K562 (cell line): ENCODE data around the gene PDLIM7. TPM values are rescaled to one million over a fixed set of nuclear protein-coding genes. Genes with fewer than 3 reads are reported as not detected.

Experiments
- AFF4 ChIP-seq: sonication (generic); formaldehyde crosslinking; IDR thresholded peaks from 2 replicates; pipeline ENCODE4 v1.8.0; 2023; ENCODE audit warnings: mild to moderate bottlenecking, missing genetic modification reagents
- CCNT2 ChIP-seq: IDR thresholded peaks from 2 replicates; pipeline ENCODE4 v1.6.1; 2011; ENCODE audit warnings: borderline replicate concordance, low read depth, mild to moderate bottlenecking, moderate library complexity, mixed read lengths, low read length; ENCODE audit not compliant: insufficient read length; ENCODE audit errors: extremely low read depth
- DPF2 ChIP-seq: fragments of 450-650 bp; IDR thresholded peaks from 2 replicates; pipeline ENCODE4 v1.6.1; 2016
- E2F4 ChIP-seq: sonication (generic); formaldehyde crosslinking; IDR thresholded peaks from 2 replicates; pipeline ENCODE4 v1.8.0; 2022; ENCODE audit warnings: mild to moderate bottlenecking, low read depth, missing genetic modification reagents
- ELF1 ChIP-seq: fragments of 200-800 bp; sonication (Bioruptor generic); IDR thresholded peaks from 2 replicates; pipeline ENCODE4 v1.6.1; 2016; ENCODE audit warnings: missing genetic modification characterization, missing compliant biosample characterization
- FIP1L1 ChIP-seq: fragments of 200-400 bp; formaldehyde crosslinking; IDR thresholded peaks from 2 replicates; pipeline ENCODE4 v1.6.1; 2018; ENCODE audit warnings: mild to moderate bottlenecking, low read depth, low read length; ENCODE audit not compliant: poor library complexity, severe bottlenecking
- FOXO4 ChIP-seq: fragments of 450-650 bp; formaldehyde crosslinking; IDR thresholded peaks from 2 replicates; pipeline ENCODE4 v1.4.0; 2020; ENCODE audit warnings: mild to moderate bottlenecking, moderate library complexity
- GATAD2A ChIP-seq: fragments of 450-650 bp; IDR thresholded peaks from 2 replicates; pipeline ENCODE4 v1.6.1; 2017
- GTF3C2 ChIP-seq: IDR thresholded peaks from 3 replicates; pipeline ENCODE4 v1.6.1; 2011; ENCODE audit warnings: borderline replicate concordance, mild to moderate bottlenecking, moderate library complexity; ENCODE audit not compliant: insufficient read length; ENCODE audit errors: extremely low read depth
- HLTF ChIP-seq: fragments of 450-650 bp; IDR thresholded peaks from 2 replicates; pipeline ENCODE4 v1.6.1; 2016
- MAFF ChIP-seq: IDR thresholded peaks from 2 replicates; pipeline ENCODE4 v1.6.1; 2012; ENCODE audit warnings: low read length, improper control_type of control experiment
- RBM22 ChIP-seq: fragments of 200-400 bp; formaldehyde crosslinking; IDR thresholded peaks from 2 replicates; pipeline ENCODE4 v1.6.1; 2018; ENCODE audit warnings: low read length, low read depth; ENCODE audit not compliant: poor library complexity, severe bottlenecking
- SMARCA4 ChIP-seq: fragments of 450-650 bp; IDR thresholded peaks from 2 replicates; pipeline ENCODE4 v1.6.1; 2016
- TSC22D4 ChIP-seq: fragments of 450-650 bp; IDR thresholded peaks from 2 replicates; pipeline ENCODE4 v1.6.1; 2016; ENCODE audit warnings: missing genetic modification characterization, missing biosample characterization, control low read depth
- ZKSCAN3 ChIP-seq: fragments of 250-450 bp; sonication (Bioruptor Pico); IDR thresholded peaks from 2 replicates; pipeline ENCODE4 v1.4.0; 2020
- ZNF124 ChIP-seq: sonication (generic); formaldehyde crosslinking; IDR thresholded peaks from 2 replicates; pipeline ENCODE4 v1.8.1; 2022; ENCODE audit warnings: missing genetic modification reagents
- ZNF77 ChIP-seq: fragments of 250-450 bp; sonication (Bioruptor Pico); IDR thresholded peaks from 2 replicates; pipeline ENCODE4 v1.5.0; 2020
- polyA plus RNA-seq, 8 experiments: library from polyadenylated mRNA; depleted of rRNA in 4 of 8; stranded (reverse) in 5 of 8; unstranded in 3 of 8; fragments of >200 nt; fragmentation: Nextera tagmentation in 2 of 8; fragmentation: Illumina TruSeq in 1 of 8; extraction: Ambion mirVana in 2 of 8; extraction: Trizol in 1 of 8; gene quantifications; 2 replicates each; pipeline versions ENCODE4 v1.2.1 to v1.2.3, GENCODE V29; 2011 to 2014; ENCODE audit warnings: inconsistent platforms in 1 of 8, missing spikeins in 1 of 8
- total RNA-seq, 7 experiments: library from RNA; depleted of rRNA in 6 of 7; stranded (reverse); fragments of >200 nt in 6 of 7; fragmentation: Illumina TruSeq in 2 of 7; extraction: Trizol in 2 of 7; gene quantifications; 2 replicates each; pipeline versions ENCODE4 v1.2.1 to v1.2.3, GENCODE V29; 2011 to 2021; ENCODE audit warnings: low replicate concordance in 1 of 7

The PDLIM7 gene
- total and polyA plus RNA-seq, 9 of the 15 experiments (the other 6 are each of a cell fraction or from before 2014, with no cell fraction given), result 2.1 to 124 (median 32.6) TPM

GRCh38 chr5:177472460-177473442, 24.7 kb downstream of the PDLIM7 start (continued):
- TF ChIP-seq GTF3C2, result no peak
- TF ChIP-seq ZKSCAN3 (CRISPR knock-in tag), result no peak
- TF ChIP-seq RBM22, result peak; percentile 39
- no peak for TF ChIP-seq FOXO4 (CRISPR knock-in tag)
- no peak for TF ChIP-seq ELF1 (tag)
- TF ChIP-seq GATAD2A, result 0 out of 2 replicates have a peak, but pooled peaks have one; percentile 41
- TF ChIP-seq E2F4 (CRISPR knock-in tag), result no peak
- no peak for TF ChIP-seq AFF4 (CRISPR knock-in tag)
- TF ChIP-seq CCNT2, result peak; percentile 32
- TF ChIP-seq FIP1L1, result peak; percentile 21
- no peak for TF ChIP-seq HLTF
- TF ChIP-seq TSC22D4 (tag), result no peak
- peak; percentile 19; the same call in 1 of the 2 replicates for TF ChIP-seq DPF2
- no peak for TF ChIP-seq ZNF77 (CRISPR knock-in tag)
- no peak for TF ChIP-seq MAFF
- no peak for TF ChIP-seq SMARCA4
- no peak for TF ChIP-seq ZNF124 (CRISPR knock-in tag)
